Measurements from ENCODE around the gene PPRC1.

Gene PPRC1

GRCh38 chr10:102116656-102117055 lies 16.2 kb upstream of the PPRC1 start:
- FAIRE-seq (no peak), DNase-seq (ENCODE audit: extremely low spot score, insufficient read length, low read depth) (no peak)

GRCh38 chr10:102117391-102118159 lies 15.3 kb upstream of the PPRC1 start:
- FAIRE-seq: peak; percentile 38

GRCh38 chr10:102118867-102119266 lies 14.0 kb upstream of the PPRC1 start:
- peak; percentile 56 for FAIRE-seq
- DNase-seq (ENCODE audit: extremely low spot score, insufficient read length, low read depth): no peak

More at GRCh38 chr10:102117391-102118159, 15.3 kb upstream of the PPRC1 start:
- DNase-seq (ENCODE audit: extremely low spot score, insufficient read length, low read depth): no peak

- peak; percentile 59 for DNase-seq (ENCODE audit: extremely low spot score, insufficient read length, low read depth)
- FAIRE-seq: peak; percentile 74
Measured at GRCh38 chr10:102119417-102120141, 13.3 kb upstream of the PPRC1 start.

GRCh38 chr10:102120142-102120990 lies 12.5 kb upstream of the PPRC1 start, which contains the start of gene LDB1:
Gene LDB1 (minus strand): TSS chr10:102120368. CDS start chr10:102120110, 258 bp downstream.
- peak; percentile 67 for DNase-seq (ENCODE audit: extremely low spot score, insufficient read length, low read depth)
- peak; percentile 81 for FAIRE-seq

- no peak for DNase-seq (ENCODE audit: extremely low spot score, insufficient read length, low read depth)
- no peak for FAIRE-seq
Measured at GRCh38 chr10:102120991-102121738, 11.7 kb upstream of the PPRC1 start.

GRCh38 chr10:102121739-102122372 lies 11.0 kb upstream of the PPRC1 start:
- DNase-seq (ENCODE audit: extremely low spot score, insufficient read length, low read depth): no peak
- FAIRE-seq: no peak

- DNase-seq (ENCODE audit: extremely low spot score, insufficient read length, low read depth) (no peak), FAIRE-seq (no peak)
Measured at GRCh38 chr10:102122450-102122849, 10.4 kb upstream of the PPRC1 start.

GRCh38 chr10:102123223-102123622 lies 9.6 kb upstream of the PPRC1 start:
- FAIRE-seq (no peak), DNase-seq (ENCODE audit: extremely low spot score, insufficient read length, low read depth) (no peak)

GRCh38 chr10:102131286-102132170 lies 1.3 kb upstream of the PPRC1 start:
- no peak for DNase-seq (ENCODE audit: extremely low spot score, insufficient read length, low read depth)
- no peak for FAIRE-seq

- FAIRE-seq (no peak), DNase-seq (ENCODE audit: extremely low spot score, insufficient read length, low read depth) (no peak)
Measured at GRCh38 chr10:102132193-102132562, 662 bp upstream of the PPRC1 start.

GRCh38 chr10:102133373-102134195 lies 744 bp downstream of the PPRC1 start:
- FAIRE-seq (peak; percentile 41), DNase-seq (ENCODE audit: extremely low spot score, insufficient read length, low read depth) (peak; percentile 49)

- DNase-seq (ENCODE audit: extremely low spot score, insufficient read length, low read depth): no peak
- FAIRE-seq: no peak
Measured at GRCh38 chr10:102134416-102134815, 1.6 kb downstream of the PPRC1 start.

GRCh38 chr10:102135956-102136526 lies 3.2 kb downstream of the PPRC1 start:
- FAIRE-seq: no peak
- DNase-seq (ENCODE audit: extremely low spot score, insufficient read length, low read depth): no peak

- FAIRE-seq: no peak
- DNase-seq (ENCODE audit: extremely low spot score, insufficient read length, low read depth): no peak
Measured at GRCh38 chr10:102139281-102140110, 6.7 kb downstream of the PPRC1 start.

- DNase-seq (ENCODE audit: extremely low spot score, insufficient read length, low read depth) (no peak), FAIRE-seq (no peak)
Measured at GRCh38 chr10:102140218-102140617, 7.4 kb downstream of the PPRC1 start.
